HEK293T (cell line): Measurements from ENCODE around the gene CHKA.

Experiments
- ELF4 ChIP-seq: fragments of 450-650 bp; IDR thresholded peaks from 2 replicates; pipeline ENCODE4 v1.6.1; 2017; ENCODE audit warnings: antibody characterized with exemption
- SP1 ChIP-seq: fragments of 450-650 bp; IDR thresholded peaks from 2 replicates; pipeline ENCODE4 v1.6.1; 2017

DNA sequence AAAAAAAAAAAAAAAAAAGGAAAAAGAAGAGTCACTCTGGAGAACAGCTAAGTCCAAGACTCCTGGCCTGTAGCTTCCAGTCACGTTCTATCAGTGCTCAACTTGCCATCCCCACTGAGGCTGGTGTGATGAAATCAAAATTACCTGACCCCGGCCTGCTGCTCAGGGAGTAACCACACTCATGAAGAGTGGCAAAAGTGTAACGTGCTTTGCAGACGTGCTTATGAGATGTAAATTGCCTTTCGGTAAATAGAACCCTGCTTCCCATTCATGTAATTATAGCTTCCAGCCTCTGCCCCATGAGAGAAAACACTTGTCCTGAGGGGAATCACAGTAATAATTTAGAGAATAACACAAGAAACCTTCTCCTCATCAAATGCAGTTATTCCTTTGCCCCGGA is 28.2 kb upstream of the CHKA start:
- TF ChIP-seq SP1 (no peak), ELF4 (no peak)
